ENCODE results near the gene ARPC3.

The ARPC3 gene

GRCh38 chr12:110449799-110450497 lies at the start of gene ARPC3:
Gene ARPC3, minus strand, starts transcription at chr12:110450337. Its CDS starts 77 bp downstream, at chr12:110450260.
- DNase-seq, result peak; percentile 96
- Histone ChIP-seq H3K27ac (peak within 1 kb of the TSS; percentile 78), H3K9me3 (ENCODE audit: severe bottlenecking) (no peaks in the 10 kb centered on the region), H3K36me3 (peaks cover 35% of the 10 kb centered on the region), H3K27me3 (ENCODE audit: insufficient read depth, low read depth, severe bottlenecking) (no peaks in the 10 kb centered on the region), H3K4me3 (ENCODE audit: low read depth, low read length) (peak within 1 kb of the TSS; percentile 96)
- TF ChIP-seq CTCF (IDR thresholded peaks at IDR 0.05; ENCODE audit: low read depth, low read length), result peak; percentile 91

GRCh38 chr12:110498984-110499706 lies 49.0 kb upstream of the ARPC3 start:
- H3K27ac ChIP-seq, result peak overlapping the region; percentile 14
- no peak for DNase-seq
- peaks cover 4% of the 10 kb centered on the region for H3K9me3 ChIP-seq (ENCODE audit: severe bottlenecking)
- TF ChIP-seq CTCF (IDR thresholded peaks at IDR 0.05; ENCODE audit: low read depth, low read length), result no peak
- H3K4me3 ChIP-seq (ENCODE audit: low read depth, low read length), result no peak overlapping the region
- H3K36me3 ChIP-seq, result peaks cover 26% of the 10 kb centered on the region
- no peaks in the 10 kb centered on the region for H3K27me3 ChIP-seq (ENCODE audit: insufficient read depth, low read depth, severe bottlenecking)

GRCh38 chr12:110475426-110475825 lies 25.3 kb upstream of the ARPC3 start:
- no peak for TF ChIP-seq CTCF (IDR thresholded peaks at IDR 0.05; ENCODE audit: low read depth, low read length)
- H3K9me3 ChIP-seq (ENCODE audit: severe bottlenecking), result no peaks in the 10 kb centered on the region
- peaks cover 8% of the 10 kb centered on the region for H3K36me3 ChIP-seq

GRCh38 chr12:110468214-110469048 lies 18.3 kb upstream of the ARPC3 start, which contains the start of the genes FAM216A and GPN3:
Gene FAM216A, plus strand, starts transcription at chr12:110468845. Its CDS starts 31 bp downstream, at chr12:110468876.
Gene GPN3, minus strand, starts transcription at chr12:110468257. Its CDS starts 54 bp downstream, at chr12:110468203.
- no peak for TF ChIP-seq CTCF (IDR thresholded peaks at IDR 0.05; ENCODE audit: low read depth, low read length)
- Histone ChIP-seq H3K27ac (peak within 1 kb of the TSS; percentile 98), H3K9me3 (ENCODE audit: severe bottlenecking) (no peaks in the 10 kb centered on the region), H3K27me3 (ENCODE audit: insufficient read depth, low read depth, severe bottlenecking) (no peaks in the 10 kb centered on the region), H3K4me3 (ENCODE audit: low read depth, low read length) (peak within 1 kb of the TSS; percentile 99), H3K36me3 (peaks cover 14% of the 10 kb centered on the region)
- DNase-seq, result peak; percentile 98

More at GRCh38 chr12:110475426-110475825, 25.3 kb upstream of the ARPC3 start:
- Histone ChIP-seq H3K4me3 (ENCODE audit: low read depth, low read length) (no peak overlapping the region), H3K27me3 (ENCODE audit: insufficient read depth, low read depth, severe bottlenecking) (no peaks in the 10 kb centered on the region), H3K27ac (no peak overlapping the region)
- no peak for DNase-seq

GRCh38 chr12:110467847-110468213 lies 17.7 kb upstream of the ARPC3 start:
- H3K27me3 ChIP-seq (ENCODE audit: insufficient read depth, low read depth, severe bottlenecking), result no peaks in the 10 kb centered on the region
- H3K27ac ChIP-seq, result peak overlapping the region; percentile 98
- no peak for TF ChIP-seq CTCF (IDR thresholded peaks at IDR 0.05; ENCODE audit: low read depth, low read length)

More at GRCh38 chr12:110467847-110468213, 17.7 kb upstream of the ARPC3 start:
- Histone ChIP-seq H3K4me3 (ENCODE audit: low read depth, low read length) (peak overlapping the region; percentile 99), H3K36me3 (peaks cover 19% of the 10 kb centered on the region), H3K9me3 (ENCODE audit: severe bottlenecking) (no peaks in the 10 kb centered on the region)
- no peak for DNase-seq

All from WERI-Rb-1 (cell line).